ENCODE data around the gene TACC2. TPM values are rescaled to one million over a fixed set of nuclear protein-coding genes. Genes with fewer than 3 reads are reported as not detected.
"Not testable (repeated sequence)": the region's sequence is repeated elsewhere in the genome, so short reads cannot be mapped to it uniquely, and the experiment has no call there.

TACC2 gene
- total RNA-seq, 1 donor from 2014 or later = 10.6 TPM

DNA sequence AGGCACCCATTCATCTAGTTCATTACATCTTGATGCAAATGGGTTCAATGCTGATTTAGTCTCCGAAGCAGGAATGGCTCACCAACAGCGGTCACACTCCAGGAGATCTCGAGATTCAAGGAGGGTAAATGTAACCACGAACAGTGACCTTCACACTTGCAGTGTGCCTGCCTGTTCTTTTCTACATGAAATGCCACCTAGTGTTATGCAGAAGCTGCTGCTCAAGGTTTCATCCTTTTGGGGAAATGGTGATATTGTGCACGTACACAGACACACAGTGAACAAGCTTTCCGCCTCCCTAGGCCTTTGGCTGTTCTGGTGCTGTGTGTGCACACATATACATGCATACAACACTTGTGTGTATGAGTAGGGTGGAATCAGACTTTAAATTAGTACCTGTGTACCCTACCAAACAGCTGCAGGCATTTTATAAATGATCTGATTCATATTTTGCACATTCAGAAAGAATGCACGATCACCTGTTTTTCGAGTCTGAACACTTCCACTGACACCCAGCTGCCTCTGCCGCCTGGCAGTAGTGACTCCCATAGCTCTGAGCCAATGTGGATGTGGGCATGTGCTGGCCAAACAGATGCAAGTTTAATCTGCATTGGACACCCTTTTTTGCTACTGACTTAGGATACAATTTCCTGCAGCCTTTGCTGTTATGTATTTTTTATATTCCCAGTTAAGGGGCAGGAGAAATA, 100.5 kb downstream of the TACC2 start:
- DNase-seq (ENCODE audit: low spot score) = peak; percentile 57

DNA sequence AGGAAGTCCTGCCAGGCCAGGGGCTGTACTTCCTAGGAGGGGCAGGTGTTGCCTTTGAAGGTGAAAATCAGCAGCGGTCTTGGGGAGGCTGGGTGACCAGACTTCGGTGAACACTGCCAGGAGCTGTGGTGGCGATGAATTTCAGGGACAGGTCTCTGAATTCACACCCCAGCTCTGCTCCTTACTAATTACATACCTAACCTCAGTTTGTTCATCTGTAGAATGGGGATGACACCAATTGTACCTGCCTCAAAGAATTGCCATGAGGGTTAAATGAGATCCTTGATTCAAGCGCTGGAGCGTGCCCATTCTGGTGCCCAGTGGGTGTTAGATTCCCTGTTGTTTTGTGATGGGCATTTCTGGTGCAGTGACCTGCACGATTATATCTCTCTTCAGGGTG, 102.8 kb downstream of the TACC2 start:
- DNase-seq (ENCODE audit: low spot score) = no peak

DNA sequence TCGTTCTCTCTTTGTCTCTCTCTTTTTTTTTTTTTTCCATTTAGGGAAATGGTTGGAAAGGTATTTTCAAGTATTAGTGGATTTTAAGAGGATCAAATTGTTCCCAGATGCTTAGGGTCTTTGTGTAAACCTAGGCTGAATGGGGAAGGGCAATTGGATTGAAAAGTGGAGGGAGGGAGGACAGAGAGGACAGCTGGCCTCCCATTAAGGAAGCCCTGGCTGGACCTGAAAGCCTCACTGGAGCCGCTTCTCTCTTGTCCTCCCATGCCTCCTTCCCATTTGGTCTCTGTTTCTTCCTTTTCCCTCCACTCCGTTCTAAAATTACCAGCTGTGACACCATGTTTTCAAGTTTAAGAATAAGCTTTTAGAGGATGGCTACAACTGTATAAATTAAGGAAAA, 104.1 kb downstream of the TACC2 start:
- no peak for DNase-seq (ENCODE audit: low spot score)

DNA sequence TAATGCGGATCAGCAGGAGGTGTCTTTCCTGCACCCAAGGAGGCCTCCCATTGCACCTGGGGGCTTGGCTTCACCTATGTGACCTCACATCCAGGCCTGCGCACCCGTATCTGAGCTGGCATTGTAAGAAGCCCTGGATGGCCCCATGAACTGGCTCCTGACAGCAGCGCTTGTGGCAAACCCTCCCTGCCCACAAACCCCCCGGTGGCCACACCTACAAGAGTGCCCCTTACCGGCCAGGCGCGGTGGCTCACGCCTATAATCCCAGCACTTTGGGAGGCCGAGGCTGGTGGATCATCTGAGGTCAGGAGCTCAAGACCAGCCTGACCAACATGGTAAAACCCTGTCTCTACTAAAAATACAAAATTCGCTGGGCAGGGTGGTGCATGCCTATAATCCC, 107.2 kb downstream of the TACC2 start:
- DNase-seq (ENCODE audit: low spot score) = not testable (repeated sequence)

GRCh38 chr10:122096705-122097104, 107.7 kb downstream of the TACC2 start:
- DNase-seq (ENCODE audit: low spot score) = peak; percentile 27

- no peak for DNase-seq (ENCODE audit: low spot score)
These were observed 109.0 kb downstream of the TACC2 start for GRCh38 chr10:122097935-122098334.

- no peak for DNase-seq (ENCODE audit: low spot score)
These were observed 110.0 kb downstream of the TACC2 start for GRCh38 chr10:122098924-122099323.

GRCh38 chr10:122099562-122099961, 110.6 kb downstream of the TACC2 start:
- no peak for DNase-seq (ENCODE audit: low spot score)

GRCh38 chr10:122102146-122102868, 113.3 kb downstream of the TACC2 start:
- no peak for DNase-seq (ENCODE audit: low spot score)

DNA sequence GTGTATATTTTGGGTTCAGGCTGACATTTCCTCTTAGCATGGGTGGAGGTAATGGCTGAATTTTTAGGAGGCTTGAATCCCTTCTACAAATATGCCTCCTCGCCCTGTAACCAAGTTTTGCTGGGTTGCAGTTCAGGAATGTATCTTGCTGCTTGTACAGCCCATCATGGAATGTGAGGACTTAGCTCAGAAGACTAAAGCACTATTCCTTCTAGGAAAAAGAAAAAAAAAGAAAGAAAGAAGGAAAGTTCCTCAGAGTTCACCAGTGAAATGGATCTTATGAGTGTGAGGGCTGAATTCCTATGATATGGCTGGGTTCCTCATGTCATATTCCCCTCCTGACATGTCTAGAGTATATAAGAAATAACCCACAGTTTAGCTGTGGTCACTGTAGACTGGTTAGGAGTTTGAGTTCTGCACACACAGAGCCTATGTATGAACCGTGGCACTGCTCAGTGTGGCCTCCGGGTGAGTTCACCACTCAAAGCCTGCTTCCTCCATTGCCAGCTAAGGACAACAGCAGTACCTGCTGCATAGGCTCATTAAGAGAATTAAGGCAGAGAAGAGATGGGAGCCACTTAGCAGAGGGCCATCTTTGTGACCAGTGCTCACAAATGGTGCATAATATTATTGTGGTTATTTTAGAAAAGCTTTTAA, 114.0 kb downstream of the TACC2 start:
- DNase-seq (ENCODE audit: low spot score) = peak; percentile 45

GRCh38 chr10:122103592-122103991, 114.6 kb downstream of the TACC2 start:
- no peak for DNase-seq (ENCODE audit: low spot score)

- DNase-seq (ENCODE audit: low spot score) = not testable (repeated sequence)
These were observed 119.8 kb downstream of the TACC2 start for GRCh38 chr10:122108786-122109185.

- DNase-seq (ENCODE audit: low spot score) = peak; percentile 11
These were observed 123.2 kb downstream of the TACC2 start for GRCh38 chr10:122112021-122112616.

GRCh38 chr10:122112625-122113160, 123.7 kb downstream of the TACC2 start:
- DNase-seq (ENCODE audit: low spot score) = peak; percentile 92

GRCh38 chr10:122113161-122113944, 124.4 kb downstream of the TACC2 start:
- DNase-seq (ENCODE audit: low spot score) = peak; percentile 67

DNA sequence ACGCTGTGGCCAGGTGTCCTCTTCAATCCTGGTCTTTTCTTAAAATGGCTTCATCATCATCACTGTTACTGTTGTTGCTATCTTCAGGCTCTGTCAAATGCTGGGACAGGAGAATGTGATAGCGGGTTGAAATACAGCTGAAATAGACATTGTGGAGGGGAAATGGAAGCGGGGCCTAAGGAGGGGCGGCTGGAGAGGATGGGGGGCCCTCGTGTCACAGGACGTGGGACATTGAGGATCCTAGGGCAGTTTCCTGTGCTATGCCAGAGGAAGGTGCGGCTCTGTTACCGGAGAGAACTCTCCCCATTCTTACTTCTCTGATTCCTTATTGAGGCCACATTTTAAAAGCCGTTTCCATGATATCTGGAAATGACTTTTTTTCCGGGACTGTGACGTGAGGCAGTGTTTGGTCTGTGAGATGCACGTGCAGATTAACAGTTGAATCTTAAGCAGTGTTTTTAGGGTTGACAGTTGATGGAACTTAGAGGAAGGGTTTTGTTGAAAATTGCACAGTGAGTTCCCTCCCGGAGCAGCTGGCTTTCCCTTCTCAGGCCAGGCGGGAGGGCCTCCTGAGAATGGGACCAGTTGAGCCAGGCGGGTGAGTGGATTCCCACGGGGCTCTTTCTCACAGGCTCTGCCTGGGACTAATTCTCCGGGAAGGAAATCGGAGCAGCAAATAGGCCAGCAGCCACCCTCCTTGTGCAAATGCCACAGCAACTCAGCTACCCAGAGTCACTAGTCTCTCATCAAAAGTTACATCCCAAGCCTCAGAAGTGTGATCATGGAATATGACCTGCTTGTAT, 125.2 kb downstream of the TACC2 start:
- peak; percentile 31 for DNase-seq (ENCODE audit: low spot score)

DNA sequence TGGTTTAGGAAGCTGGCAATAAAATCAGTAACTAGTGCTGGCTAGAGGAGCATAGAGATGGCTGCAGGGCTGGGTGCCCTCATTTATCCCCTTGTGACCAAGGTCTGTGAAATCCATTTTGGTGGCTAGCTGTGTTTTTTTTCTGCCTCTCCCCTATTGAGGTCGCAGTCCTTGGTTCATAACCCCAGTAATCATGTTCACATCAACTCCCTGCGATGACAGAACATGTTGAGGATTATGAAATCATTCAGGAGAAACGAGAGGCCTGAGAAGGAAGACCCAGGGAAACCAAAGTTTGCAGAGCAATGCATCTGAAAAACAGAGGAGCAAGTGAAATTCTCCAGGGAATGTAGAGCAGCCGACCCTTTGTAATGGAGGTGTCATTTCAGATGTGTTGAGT, 126.9 kb downstream of the TACC2 start:
- DNase-seq (ENCODE audit: low spot score) = no peak

GRCh38 chr10:122116331-122116730, 127.4 kb downstream of the TACC2 start:
- DNase-seq (ENCODE audit: low spot score) = no peak

- DNase-seq (ENCODE audit: low spot score) = no peak
These were observed 128.5 kb downstream of the TACC2 start for GRCh38 chr10:122117475-122117874.

DNA sequence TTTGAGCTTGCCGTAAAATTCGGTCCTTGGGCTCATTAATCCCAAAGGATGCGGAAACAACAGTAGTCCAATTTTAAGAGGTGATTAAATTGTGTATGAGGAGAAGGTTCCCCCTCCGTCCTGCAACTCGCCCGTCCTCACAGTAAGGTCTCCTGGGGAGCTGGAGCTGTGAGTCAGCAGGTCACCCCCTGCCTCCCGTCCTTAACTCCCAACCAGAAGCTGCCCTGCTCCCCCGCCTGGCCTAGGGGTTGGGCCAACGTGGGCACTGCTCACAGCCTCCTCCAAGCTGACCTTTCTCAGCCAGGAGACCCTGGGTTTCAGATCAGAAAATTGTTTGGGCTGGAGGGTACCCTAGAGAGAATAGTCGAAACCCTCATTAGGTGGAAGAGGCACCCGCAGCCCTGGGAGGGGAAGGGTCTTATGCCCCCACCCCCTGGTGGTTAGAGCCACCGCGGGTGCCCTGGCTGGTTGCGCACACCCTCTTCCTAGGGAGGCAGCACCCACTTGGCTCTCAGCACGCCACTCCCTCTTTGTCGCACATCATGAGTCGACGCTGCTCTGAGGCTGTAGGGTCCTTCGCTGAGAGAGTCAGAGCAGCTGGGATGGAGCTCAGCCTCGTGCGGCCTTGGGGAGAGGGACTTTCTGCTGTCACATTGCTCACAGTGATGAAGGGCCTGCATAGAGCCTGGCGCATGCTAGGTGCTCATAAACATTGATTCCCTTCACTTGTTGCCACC, 131.2 kb downstream of the TACC2 start:
- no peak for DNase-seq (ENCODE audit: low spot score)

Data from umbilical cord (tissue), 2 donors.